T-helper 2 cell (primary cell): ENCODE measurements around the gene SMOC1.
A peak's percentile ranks its signal among the peaks of the same experiment; 100 is the strongest.

Experiments
- DNase-seq, 5 experiments: peaks; one replicate each; pipeline versions ENCODE4 v3.0.0 to v3.0.0-alpha.2; 2012 to 2022
- total RNA-seq, 2 donors: gene quantifications; one replicate each; lab custom pipeline; 2026; lab: John Stamatoyannopoulos, UW

The SMOC1 gene
- 0 to 1.2 reads per million in 2 donors for total RNA-seq

GRCh38 chr14:69879175-69880043 is at the start of gene SMOC1:
Gene SMOC1 (plus strand): TSS chr14:69879416. CDS start chr14:69879679, 263 bp downstream.
- peak in 1 of 5 experiments; percentile 5 for DNase-seq

GRCh38 chr14:69838881-69839416 is 40.3 kb upstream of the SMOC1 start:
- DNase-seq, result no peak

- DNase-seq, result no peak
Measured at GRCh38 chr14:69839661-69840060, 39.6 kb upstream of the SMOC1 start.

- no peak for DNase-seq
Measured at GRCh38 chr14:69841656-69842055, 37.6 kb upstream of the SMOC1 start.

GRCh38 chr14:69842686-69843420 is 36.4 kb upstream of the SMOC1 start:
- no peak for DNase-seq

- no peak for DNase-seq
Measured at GRCh38 chr14:69844171-69844570, 35.0 kb upstream of the SMOC1 start.

- DNase-seq, result no peak
Measured at GRCh38 chr14:69845050-69845581, 34.1 kb upstream of the SMOC1 start.

- DNase-seq, result no peak
Measured at GRCh38 chr14:69845787-69846186, 33.4 kb upstream of the SMOC1 start.

GRCh38 chr14:69848156-69848555 is 31.1 kb upstream of the SMOC1 start:
- no peak for DNase-seq

GRCh38 chr14:69848903-69849391 is 30.3 kb upstream of the SMOC1 start:
- DNase-seq, result no peak

- no peak for DNase-seq
Measured at GRCh38 chr14:69850086-69850735, 29.0 kb upstream of the SMOC1 start.

- no peak for DNase-seq
Measured at GRCh38 chr14:69850736-69851112, 28.5 kb upstream of the SMOC1 start.

- no peak for DNase-seq
Measured at GRCh38 chr14:69852531-69853321, 26.5 kb upstream of the SMOC1 start.

- DNase-seq, result no peak
Measured at GRCh38 chr14:69853774-69854173, 25.4 kb upstream of the SMOC1 start.

- DNase-seq, result no peak
Measured at GRCh38 chr14:69854598-69854997, 24.6 kb upstream of the SMOC1 start.

GRCh38 chr14:69855180-69855832 is 23.9 kb upstream of the SMOC1 start:
- no peak for DNase-seq

GRCh38 chr14:69858801-69859200 is 20.4 kb upstream of the SMOC1 start:
- no peak for DNase-seq

GRCh38 chr14:69859591-69859990 is 19.6 kb upstream of the SMOC1 start:
- DNase-seq, result no peak

GRCh38 chr14:69860221-69860620 is 19.0 kb upstream of the SMOC1 start:
- DNase-seq, result no peak

GRCh38 chr14:69861025-69861569 is 18.1 kb upstream of the SMOC1 start:
- DNase-seq, result no peak

GRCh38 chr14:69863083-69863482 is 16.1 kb upstream of the SMOC1 start:
- DNase-seq, result no peak
